Neural progenitor cell (in vitro differentiated cells): ENCODE data around the gene ATP5F1E.

Experiments
- CTCF ChIP-seq: fragments of 200-600 bp; sonication (generic); IDR thresholded peaks from 2 replicates; pipeline ENCODE4 v1.5.1; 2017; ENCODE audit warnings: antibody characterized with exemption, mild to moderate bottlenecking
- EZH2phosphoT487 ChIP-seq: fragments of 200-600 bp; sonication (generic); IDR thresholded peaks from 2 replicates; pipeline ENCODE4 v1.6.1; 2017; ENCODE audit warnings: antibody characterized with exemption

GRCh38 chr20:59019217-59019616, 12.9 kb downstream of the ATP5F1E start, which contains the start of gene TUBB1:
- TF ChIP-seq CTCF (no peak), EZH2phosphoT487 (no peak)
